Measurements from ENCODE around the gene AGBL1. TPM values are rescaled to one million over a fixed set of nuclear protein-coding genes. Genes with fewer than 3 reads are reported as not detected.

Gene AGBL1
- total RNA-seq, 1 experiment from 2014 or later, result not detected

- DNase-seq (ENCODE audit: low spot score), result no peak
- intact Hi-C loops (cut with micrococcal nuclease; ENCODE audit: unreplicated experiment), result no loop called here
- H3K27ac ChIP-seq (ENCODE audit: low read depth, low read length, poor library complexity, severe bottlenecking), result no peak overlapping the region
- BruUV-seq (replicated peaks), result no TSS peak
- no peak overlapping the region for H3K4me3 ChIP-seq (ENCODE audit: low read depth, low read length, poor library complexity, severe bottlenecking)
- H3K9me3 ChIP-seq (ENCODE audit: low read depth, low read length, poor library complexity, severe bottlenecking), result no peaks in the 10 kb centered on the region
- ChIA-PET POLR2A (ENCODE audit: low non-redundant PET) (no interaction called here), CTCF (no interaction called here)
- no peaks in the 10 kb centered on the region for H3K4me1 ChIP-seq (ENCODE audit: insufficient read depth, low read length, poor library complexity, severe bottlenecking)
- no peak for TF ChIP-seq EZH2 (IDR thresholded peaks at IDR 0.05; ENCODE audit: borderline replicate concordance, low read depth, low read length, poor library complexity, severe bottlenecking)
- TF ChIP-seq, protein P1, sequence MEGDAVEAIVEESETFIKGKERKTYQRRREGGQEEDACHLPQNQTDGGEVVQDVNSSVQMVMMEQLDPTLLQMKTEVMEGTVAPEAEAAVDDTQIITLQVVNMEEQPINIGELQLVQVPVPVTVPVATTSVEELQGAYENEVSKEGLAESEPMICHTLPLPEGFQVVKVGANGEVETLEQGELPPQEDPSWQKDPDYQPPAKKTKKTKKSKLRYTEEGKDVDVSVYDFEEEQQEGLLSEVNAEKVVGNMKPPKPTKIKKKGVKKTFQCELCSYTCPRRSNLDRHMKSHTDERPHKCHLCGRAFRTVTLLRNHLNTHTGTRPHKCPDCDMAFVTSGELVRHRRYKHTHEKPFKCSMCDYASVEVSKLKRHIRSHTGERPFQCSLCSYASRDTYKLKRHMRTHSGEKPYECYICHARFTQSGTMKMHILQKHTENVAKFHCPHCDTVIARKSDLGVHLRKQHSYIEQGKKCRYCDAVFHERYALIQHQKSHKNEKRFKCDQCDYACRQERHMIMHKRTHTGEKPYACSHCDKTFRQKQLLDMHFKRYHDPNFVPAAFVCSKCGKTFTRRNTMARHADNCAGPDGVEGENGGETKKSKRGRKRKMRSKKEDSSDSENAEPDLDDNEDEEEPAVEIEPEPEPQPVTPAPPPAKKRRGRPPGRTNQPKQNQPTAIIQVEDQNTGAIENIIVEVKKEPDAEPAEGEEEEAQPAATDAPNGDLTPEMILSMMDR (conservative IDR thresholded peaks at IDR 0.05; ENCODE audit: low read depth, low read length), result no peak
- no peaks in the 10 kb centered on the region for H3K27me3 ChIP-seq (replicated peaks; ENCODE audit: insufficient read depth, low read depth, low read length, poor library complexity)
- no peaks in the 10 kb centered on the region for H3K36me3 ChIP-seq (ENCODE audit: insufficient read depth, low read length, poor library complexity, severe bottlenecking)
Measured at GRCh38 chr15:86322629-86323028, 243.0 kb downstream of the AGBL1 start.

- H3K9me3 ChIP-seq (ENCODE audit: low read depth, low read length, poor library complexity, severe bottlenecking), result peaks cover 17% of the 10 kb centered on the region
- no peaks in the 10 kb centered on the region for H3K36me3 ChIP-seq (ENCODE audit: insufficient read depth, low read length, poor library complexity, severe bottlenecking)
- CTCF ChIA-PET, result no interaction called here
- POLR2A ChIA-PET (ENCODE audit: low non-redundant PET), result no interaction called here
- intact Hi-C loops (cut with micrococcal nuclease; ENCODE audit: unreplicated experiment), result no loop called here
- TF ChIP-seq, protein P1 (conservative IDR thresholded peaks at IDR 0.05; ENCODE audit: low read depth, low read length), result no peak
- TF ChIP-seq EZH2 (IDR thresholded peaks at IDR 0.05; ENCODE audit: borderline replicate concordance, low read depth, low read length, poor library complexity, severe bottlenecking), result no peak
- H3K27me3 ChIP-seq (replicated peaks; ENCODE audit: insufficient read depth, low read depth, low read length, poor library complexity), result no peaks in the 10 kb centered on the region
- BruUV-seq (replicated peaks), result no TSS peak
- no peak overlapping the region for H3K27ac ChIP-seq (ENCODE audit: low read depth, low read length, poor library complexity, severe bottlenecking)
- no peak for DNase-seq (ENCODE audit: low spot score)
- H3K4me1 ChIP-seq (ENCODE audit: insufficient read depth, low read length, poor library complexity, severe bottlenecking), result no peaks in the 10 kb centered on the region
- H3K4me3 ChIP-seq (ENCODE audit: low read depth, low read length, poor library complexity, severe bottlenecking), result no peak overlapping the region
Measured at GRCh38 chr15:86327230-86327865, 247.7 kb downstream of the AGBL1 start.

GRCh38 chr15:86328658-86329057 is 249.0 kb downstream of the AGBL1 start:
- TF ChIP-seq EZH2 (IDR thresholded peaks at IDR 0.05; ENCODE audit: borderline replicate concordance, low read depth, low read length, poor library complexity, severe bottlenecking), result no peak
- TF ChIP-seq, protein P1 (conservative IDR thresholded peaks at IDR 0.05; ENCODE audit: low read depth, low read length), result no peak
- Histone ChIP-seq H3K36me3 (ENCODE audit: insufficient read depth, low read length, poor library complexity, severe bottlenecking) (no peaks in the 10 kb centered on the region), H3K27ac (ENCODE audit: low read depth, low read length, poor library complexity, severe bottlenecking) (no peak overlapping the region), H3K27me3 (replicated peaks; ENCODE audit: insufficient read depth, low read depth, low read length, poor library complexity) (no peaks in the 10 kb centered on the region), H3K4me1 (ENCODE audit: insufficient read depth, low read length, poor library complexity, severe bottlenecking) (no peaks in the 10 kb centered on the region), H3K4me3 (ENCODE audit: low read depth, low read length, poor library complexity, severe bottlenecking) (no peak overlapping the region), H3K9me3 (ENCODE audit: low read depth, low read length, poor library complexity, severe bottlenecking) (peaks cover 17% of the 10 kb centered on the region)
- ChIA-PET POLR2A (ENCODE audit: low non-redundant PET) (no interaction called here), CTCF (no interaction called here)
- intact Hi-C loops (cut with micrococcal nuclease; ENCODE audit: unreplicated experiment), result no loop called here
- no TSS peak for BruUV-seq (replicated peaks)
- DNase-seq (ENCODE audit: low spot score), result no peak
